Measurements from ENCODE around the gene RASA2. TPM values are rescaled to one million over a fixed set of nuclear protein-coding genes. Genes with fewer than 3 reads are reported as not detected.

The RASA2 gene
- total RNA-seq, 1 donor from 2014 or later: 7.3 TPM

DNA sequence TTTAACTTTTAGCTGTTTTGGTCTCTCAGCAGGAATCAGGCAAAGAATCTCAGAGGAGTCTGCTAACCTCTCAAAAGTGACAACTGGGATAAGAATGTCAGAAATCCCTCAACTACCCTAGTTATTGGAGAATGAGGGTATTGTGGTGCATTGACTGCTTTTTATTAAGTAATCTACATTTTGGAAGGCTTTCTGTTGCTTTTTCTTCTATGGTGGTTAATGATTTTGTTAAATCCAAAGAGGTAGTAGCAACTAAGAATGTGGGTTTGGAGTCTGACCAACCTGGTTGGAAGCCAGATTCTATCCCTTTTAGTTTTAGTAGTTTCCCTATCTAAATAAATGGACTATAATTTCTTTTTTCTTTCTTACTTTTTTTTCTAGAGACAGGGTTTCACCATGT, 156.6 kb downstream of the RASA2 start:
- no peak for DNase-seq (ENCODE audit: low read depth in 2 of 2)

- no peak for DNase-seq (ENCODE audit: low read depth in 2 of 2)
Observed at GRCh38 chr3:141643796-141644195, 157.0 kb downstream of the RASA2 start.

DNA sequence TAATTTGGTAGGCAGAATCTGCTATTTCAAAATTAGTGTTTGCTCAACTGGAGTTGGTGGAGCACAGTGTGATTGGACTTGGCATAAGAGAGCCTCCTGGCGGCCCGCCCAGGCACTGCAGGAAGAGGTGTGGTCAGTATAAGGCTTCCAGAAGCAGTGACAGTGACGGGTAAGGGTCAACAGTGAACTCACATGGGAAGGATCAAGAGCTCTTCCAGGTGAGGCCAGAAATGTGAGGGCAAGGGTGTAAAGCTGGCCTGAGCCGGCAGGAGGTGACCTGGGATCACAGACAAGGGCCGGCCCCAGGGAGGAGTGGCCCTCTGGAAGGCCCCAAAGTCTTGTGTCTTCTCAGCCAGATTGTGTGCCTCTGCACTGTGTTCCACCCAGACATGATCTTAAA, 158.1 kb downstream of the RASA2 start:
- peak; percentile 64 to 70 for DNase-seq (ENCODE audit: low read depth in 2 of 2)

DNA sequence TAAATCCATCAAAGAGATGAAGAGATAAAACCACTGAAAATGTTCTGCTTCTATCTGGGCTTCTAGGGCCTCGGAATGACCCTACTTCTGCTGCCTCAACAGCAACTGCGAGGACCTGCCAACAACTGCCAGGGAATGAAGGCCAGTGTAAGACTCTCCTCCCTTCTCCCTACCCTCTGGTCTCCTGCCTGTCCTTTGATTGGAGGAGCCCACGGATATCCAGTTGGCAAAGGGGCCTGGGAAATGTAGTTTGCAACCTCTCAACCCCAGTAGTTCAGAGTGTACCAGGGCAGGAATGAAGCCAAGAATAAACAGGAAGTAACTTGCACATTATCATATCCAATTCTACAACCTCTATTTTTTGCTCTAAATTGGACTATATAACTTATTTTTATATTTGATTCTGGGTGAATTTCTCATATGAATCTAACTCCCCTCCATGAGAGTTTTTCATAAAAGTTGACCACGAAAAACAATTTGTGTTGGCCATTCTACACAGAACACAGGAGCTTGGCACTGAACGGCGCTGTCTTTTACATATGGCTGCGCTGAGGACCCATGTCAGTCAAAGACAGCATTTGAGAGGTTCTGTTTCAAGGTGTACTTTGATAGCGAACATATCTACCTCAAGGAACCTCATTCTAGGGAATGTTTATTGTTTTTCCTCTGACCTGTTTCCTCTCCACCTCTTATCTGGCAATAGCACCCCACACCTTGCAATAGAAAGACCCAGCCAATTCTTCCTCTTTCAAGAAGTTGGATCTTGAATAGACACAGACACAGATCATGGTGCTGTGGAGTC, 160.1 kb downstream of the RASA2 start:
- peak; percentile 71 to 75 for DNase-seq (ENCODE audit: low read depth in 2 of 2)

DNA sequence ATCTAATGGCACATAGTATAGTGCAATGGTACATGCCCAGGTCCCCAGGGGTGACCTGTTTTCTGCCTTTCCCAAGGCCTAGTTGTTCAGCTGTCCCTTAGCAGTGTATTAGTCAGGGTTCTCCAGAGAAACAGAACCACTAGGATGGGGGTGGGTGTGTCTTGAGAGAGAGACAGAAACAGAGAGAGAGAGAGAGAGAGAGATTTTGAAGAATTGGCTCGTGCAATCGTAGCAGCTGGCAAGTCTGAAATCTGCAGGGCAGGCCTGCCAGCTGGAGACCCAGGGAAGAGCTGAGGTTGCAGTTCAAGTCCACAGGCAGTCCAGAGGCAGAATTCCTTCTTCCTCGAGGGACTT, 160.7 kb downstream of the RASA2 start:
- no peak for DNase-seq (ENCODE audit: low read depth in 2 of 2)

- DNase-seq (ENCODE audit: low read depth in 2 of 2): no peak
Observed at GRCh38 chr3:141648055-141648910, 161.5 kb downstream of the RASA2 start.

DNA sequence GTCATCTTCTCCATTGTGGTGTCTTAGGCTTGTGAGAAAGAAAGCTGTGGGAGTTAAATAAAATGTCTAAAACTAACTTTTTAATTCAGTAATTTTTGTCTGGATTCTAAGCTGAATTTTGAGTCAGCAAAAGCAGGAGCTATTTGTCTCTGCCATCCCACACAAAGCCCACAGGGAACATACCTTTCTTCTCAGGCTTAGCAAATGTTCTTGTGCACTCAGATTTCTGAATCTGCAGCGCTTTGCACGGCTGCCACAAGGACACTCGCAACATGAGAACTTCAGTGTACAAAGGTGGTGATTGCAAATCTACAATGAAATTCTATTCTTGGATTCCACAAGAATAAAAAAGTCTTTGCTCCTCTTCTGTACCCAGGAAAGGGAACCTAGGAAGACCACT, 163.0 kb downstream of the RASA2 start:
- DNase-seq (ENCODE audit: low read depth in 2 of 2): no peak

- DNase-seq (ENCODE audit: low read depth in 2 of 2): no peak
Observed at GRCh38 chr3:141650783-141651182, 164.0 kb downstream of the RASA2 start.

- no peak for DNase-seq (ENCODE audit: low read depth in 2 of 2)
Observed at GRCh38 chr3:141651409-141651808, 164.6 kb downstream of the RASA2 start.

DNA sequence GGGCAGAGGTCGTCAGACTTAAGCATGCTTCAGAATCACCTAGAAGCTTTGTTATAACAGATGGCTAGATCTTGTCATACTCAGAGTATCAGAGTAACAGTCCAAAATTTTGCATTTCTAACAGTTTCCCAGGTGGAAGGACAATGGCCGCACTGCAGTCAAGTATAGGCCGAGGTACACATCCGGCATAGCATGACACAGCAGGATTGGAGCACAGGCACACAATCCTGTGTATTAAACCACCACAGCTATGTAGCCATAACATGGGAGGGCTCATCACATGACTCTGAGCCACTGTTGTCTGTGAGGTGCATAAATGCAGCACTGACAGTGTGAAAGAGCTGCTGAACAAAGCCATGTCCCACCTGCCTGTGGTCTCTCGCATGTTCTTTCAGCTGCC, 165.5 kb downstream of the RASA2 start:
- no peak for DNase-seq (ENCODE audit: low read depth in 2 of 2)

DNA sequence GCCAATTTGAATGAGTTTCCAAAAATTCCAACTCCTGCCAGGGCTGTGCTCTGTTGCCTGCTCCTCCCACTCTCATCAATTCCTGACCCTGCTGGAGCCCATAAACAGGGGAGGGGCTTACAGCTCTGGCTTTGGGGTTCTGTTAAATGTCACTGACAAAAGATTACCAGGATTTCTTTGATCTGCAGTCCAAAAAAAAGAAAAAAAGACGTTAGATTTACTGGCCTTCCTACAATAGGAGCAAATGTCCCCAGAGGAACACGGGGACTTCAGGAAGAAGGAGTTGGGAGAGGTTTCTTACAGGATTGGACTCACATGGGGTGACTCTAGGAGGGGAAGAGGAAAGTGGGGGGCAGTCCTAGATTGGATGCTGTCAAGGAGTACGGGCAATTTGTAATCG, 167.0 kb downstream of the RASA2 start:
- DNase-seq (ENCODE audit: low read depth in 2 of 2): no peak

GRCh38 chr3:141655801-141656200, 169.0 kb downstream of the RASA2 start:
- DNase-seq (ENCODE audit: low read depth in 2 of 2): no peak

GRCh38 chr3:141656771-141657170, 169.9 kb downstream of the RASA2 start:
- no peak for DNase-seq (ENCODE audit: low read depth in 2 of 2)

DNA sequence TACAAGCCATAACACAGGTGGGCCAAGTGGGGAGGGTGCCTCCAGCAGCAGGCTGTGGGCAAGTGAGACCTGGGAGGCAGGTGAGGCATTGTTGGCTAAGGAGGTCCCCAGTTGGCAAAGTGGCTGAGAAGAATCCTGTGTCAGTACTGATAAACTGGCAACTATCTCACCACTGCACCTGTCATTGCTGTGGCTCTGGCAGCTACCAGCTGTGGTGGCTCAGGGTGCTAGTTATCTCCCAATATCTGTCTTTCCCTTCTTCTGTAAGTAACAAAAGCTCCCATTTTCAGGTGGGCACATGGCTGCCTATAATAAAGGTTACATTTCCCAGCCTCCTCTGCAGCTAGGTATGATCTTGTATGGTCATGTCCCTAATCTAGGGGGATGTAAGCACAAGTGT, 170.7 kb downstream of the RASA2 start:
- DNase-seq (ENCODE audit: low read depth in 2 of 2): no peak

GRCh38 chr3:141659821-141660613, 173.2 kb downstream of the RASA2 start:
- peak; percentile 22 to 37 for DNase-seq (ENCODE audit: low read depth in 2 of 2)

DNA sequence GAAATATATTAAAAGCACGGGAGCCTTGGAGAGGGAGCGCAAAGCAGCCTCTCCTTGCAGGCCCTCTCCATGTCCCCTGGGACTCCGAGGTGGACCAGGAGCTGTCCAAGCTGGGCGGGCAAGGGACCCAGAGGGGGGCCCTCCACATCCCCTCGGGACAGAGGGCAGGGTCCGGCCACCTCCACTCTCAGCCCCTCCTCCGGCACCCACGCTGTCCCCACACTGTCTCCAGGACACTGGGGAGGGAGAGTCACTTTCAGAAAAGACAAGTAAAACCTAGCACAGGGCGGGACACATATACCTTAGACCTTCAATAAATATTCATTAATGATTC, 173.8 kb downstream of the RASA2 start:
- no peak for DNase-seq (ENCODE audit: low read depth in 2 of 2)

GRCh38 chr3:141661229-141662196, 174.7 kb downstream of the RASA2 start:
- DNase-seq (ENCODE audit: low read depth in 2 of 2): no peak

- no peak for DNase-seq (ENCODE audit: low read depth in 2 of 2)
Observed at GRCh38 chr3:141663993-141664392, 177.2 kb downstream of the RASA2 start.
